Measurements from ENCODE around the gene CD2BP2.

- TF ChIP-seq EZH2 (IDR thresholded peaks at IDR 0.05; ENCODE audit: insufficient read depth, poor library complexity, severe bottlenecking), result no peak
- TF ChIP-seq EZH2phosphoT487 (IDR thresholded peaks at IDR 0.05; ENCODE audit: insufficient read depth, low read depth), result no peak
Measured at GRCh38 chr16:30377812-30378235, 22.7 kb upstream of the CD2BP2 start.

Data from GM23248 (cell line).